ENCODE measurements around the gene CASKIN1.

CASKIN1 gene

DNA sequence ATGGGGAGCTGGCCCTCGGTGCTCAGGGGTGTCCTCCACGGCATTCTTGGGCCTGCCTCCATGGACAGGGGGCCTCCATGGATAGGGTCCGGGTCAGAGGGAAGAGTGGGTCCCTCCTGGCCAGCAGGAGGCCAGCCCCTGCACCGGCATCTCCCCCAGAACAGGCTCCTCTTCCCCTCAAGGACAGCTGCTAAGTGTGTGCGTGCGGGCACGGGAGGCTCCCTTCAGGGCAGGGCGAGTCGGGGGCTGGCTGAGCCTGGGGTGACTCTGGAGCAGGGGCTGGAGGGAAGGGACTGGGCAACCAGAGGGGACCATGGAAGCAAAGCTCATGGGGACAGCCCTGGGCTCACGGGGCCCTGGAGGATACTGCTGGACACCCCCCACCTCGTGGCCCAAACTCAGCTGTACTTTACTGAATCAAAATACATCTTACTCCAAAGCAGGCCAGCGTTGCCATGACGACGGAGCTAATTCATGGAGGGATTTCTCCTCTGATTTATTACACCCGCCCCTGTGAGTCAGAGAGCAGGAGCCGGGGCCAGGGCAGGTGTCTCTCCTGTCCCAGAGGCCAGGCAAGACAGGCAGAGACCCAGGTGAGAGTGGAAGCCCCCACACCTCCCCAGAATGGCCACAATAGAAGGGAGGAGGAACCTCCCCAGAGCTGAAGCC is 2.1 kb downstream of the CASKIN1 start:
- in situ Hi-C loops (cut with HindIII; ENCODE audit: low pct_unique_long_range_greater_than_20kb, low sequenced_read_pairs) = no loop called here
- no peak for TF ChIP-seq JUND (IDR thresholded peaks at IDR 0.05; ENCODE audit: low read depth)
- DNase-seq (ENCODE audit: low read depth in 1 of 2, low spot score in 1 of 2) = no peak

DNA sequence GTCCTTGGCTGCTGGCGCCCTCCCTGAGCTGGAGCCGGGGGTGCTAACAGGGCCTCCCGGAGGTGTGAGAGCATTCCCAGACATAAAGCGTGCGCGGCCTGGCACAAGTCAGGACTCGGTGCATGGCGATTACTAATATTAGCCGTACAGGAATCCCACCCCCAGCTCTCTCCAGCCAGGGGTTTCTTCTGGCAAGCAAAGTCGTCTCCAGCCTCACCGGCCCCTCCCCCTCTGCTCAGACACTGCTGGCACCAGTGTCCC is 5.0 kb downstream of the CASKIN1 start:
- DNase-seq (ENCODE audit: low read depth in 1 of 2, low spot score in 1 of 2) = no peak
- in situ Hi-C loops (cut with HindIII; ENCODE audit: low pct_unique_long_range_greater_than_20kb, low sequenced_read_pairs) = no loop called here
- TF ChIP-seq JUND (IDR thresholded peaks at IDR 0.05; ENCODE audit: low read depth) = no peak

DNA sequence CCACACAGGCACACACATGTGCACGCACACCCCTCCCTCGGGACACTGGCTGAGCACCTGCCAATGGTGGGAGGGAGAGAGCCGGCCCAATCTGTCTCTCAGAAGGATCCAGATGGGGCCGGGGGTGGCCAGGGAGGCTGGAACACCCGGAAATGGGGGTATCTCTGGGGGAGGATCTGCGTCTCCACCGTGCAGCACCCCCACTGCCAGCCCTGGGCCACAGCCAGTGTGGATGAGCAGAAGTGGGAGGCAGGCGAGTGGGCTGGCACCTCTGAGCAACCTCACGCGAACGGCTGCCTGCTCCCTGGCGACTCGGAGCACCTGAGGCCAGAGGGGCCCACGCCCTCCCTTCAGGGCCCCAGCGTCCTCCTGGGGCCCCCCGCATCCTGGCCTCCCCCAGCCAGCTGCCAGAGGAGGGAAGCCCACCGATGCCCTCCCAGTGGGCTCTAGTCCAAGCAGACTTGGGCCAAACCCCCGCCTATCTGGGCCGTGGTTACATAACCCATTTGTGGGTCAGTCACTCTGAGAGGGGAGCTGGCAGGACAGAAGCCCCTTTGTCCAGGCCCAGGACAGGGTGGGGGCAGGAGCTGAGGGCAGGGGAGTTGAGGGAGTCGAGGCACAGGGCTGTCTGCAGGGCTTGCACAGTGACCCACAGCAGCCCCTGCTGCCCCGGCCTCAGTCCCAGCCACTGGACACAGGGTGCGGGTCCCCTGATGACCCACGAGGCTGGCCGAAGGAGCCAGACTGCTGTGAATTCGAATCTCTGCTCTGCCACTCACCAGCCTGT is 5.6 kb downstream of the CASKIN1 start:
- DNase-seq (ENCODE audit: low read depth in 1 of 2, low spot score in 1 of 2) = no peak
- in situ Hi-C loops (cut with HindIII; ENCODE audit: low pct_unique_long_range_greater_than_20kb, low sequenced_read_pairs) = no loop called here
- TF ChIP-seq JUND (IDR thresholded peaks at IDR 0.05; ENCODE audit: low read depth) = no peak

DNA sequence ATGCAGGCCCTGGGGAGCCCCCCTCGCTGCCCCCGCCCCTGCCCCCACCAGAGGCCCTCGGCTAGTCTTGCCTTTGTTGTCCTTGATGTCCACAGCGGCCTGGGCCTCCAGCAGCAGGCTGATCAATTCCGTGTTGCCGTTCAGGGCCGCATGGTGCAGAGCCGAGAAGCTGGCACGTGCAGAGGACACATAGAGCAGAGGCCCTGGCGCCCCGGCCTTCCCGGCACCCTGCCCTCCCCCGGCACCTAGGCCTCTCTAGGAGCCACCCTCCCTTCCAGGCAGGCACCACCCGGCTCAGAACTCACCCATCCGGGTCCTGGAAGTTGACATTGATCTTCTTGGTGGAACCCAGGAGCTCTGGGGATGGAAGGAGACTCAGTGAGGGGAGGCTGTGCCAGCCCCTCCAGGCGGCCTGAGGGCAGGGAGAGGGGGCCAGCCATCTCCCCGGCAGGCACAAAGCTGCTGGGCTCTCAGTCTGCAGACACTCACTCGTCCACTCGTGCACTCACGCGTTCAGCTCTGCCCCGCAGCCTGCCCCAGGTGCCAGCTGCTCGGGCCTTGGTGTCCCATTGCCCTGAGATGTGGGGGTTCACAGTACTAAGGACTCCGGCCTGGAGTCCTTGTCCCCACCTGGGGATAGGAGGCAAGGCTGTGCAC is 6.3 kb downstream of the CASKIN1 start:
- in situ Hi-C loops (cut with HindIII; ENCODE audit: low pct_unique_long_range_greater_than_20kb, low sequenced_read_pairs) = no loop called here
- no peak for DNase-seq (ENCODE audit: low read depth in 1 of 2, low spot score in 1 of 2)
- no peak for TF ChIP-seq JUND (IDR thresholded peaks at IDR 0.05; ENCODE audit: low read depth)

DNA sequence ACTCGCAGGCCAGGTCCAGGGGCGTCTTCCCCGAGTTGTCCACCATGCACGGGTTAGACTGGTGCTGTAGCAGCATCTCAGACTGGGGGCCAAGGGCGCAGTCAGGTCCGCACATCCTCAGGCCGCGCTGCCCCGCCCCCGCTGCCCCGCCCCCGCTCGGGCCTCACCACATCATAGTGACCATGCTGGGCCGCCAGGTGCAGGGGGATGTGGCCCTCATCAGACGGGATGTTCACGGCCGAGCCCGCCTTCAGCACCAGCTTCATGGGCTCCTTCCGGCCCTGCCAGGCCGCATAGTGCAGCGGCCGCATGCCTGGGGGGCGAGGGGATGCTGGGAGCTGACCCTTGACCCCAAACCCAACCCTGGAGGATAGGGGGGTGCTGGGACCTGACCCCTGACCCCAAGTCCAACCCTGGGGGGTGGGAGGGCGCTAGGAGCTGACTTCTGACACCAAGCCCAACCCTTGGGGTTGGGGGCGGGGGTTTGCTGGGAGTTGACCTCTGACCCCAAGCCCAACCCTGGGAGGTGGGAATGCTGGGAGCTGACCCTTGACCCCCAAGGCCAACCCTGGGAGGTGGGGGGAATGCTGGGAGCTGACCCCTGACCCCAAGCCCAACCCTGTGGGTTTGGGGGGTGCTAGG is 7.0 kb downstream of the CASKIN1 start:
- TF ChIP-seq JUND (IDR thresholded peaks at IDR 0.05; ENCODE audit: low read depth) = no peak
- in situ Hi-C loops (cut with HindIII; ENCODE audit: low pct_unique_long_range_greater_than_20kb, low sequenced_read_pairs) = no loop called here
- DNase-seq (ENCODE audit: low read depth in 1 of 2, low spot score in 1 of 2) = no peak

DNA sequence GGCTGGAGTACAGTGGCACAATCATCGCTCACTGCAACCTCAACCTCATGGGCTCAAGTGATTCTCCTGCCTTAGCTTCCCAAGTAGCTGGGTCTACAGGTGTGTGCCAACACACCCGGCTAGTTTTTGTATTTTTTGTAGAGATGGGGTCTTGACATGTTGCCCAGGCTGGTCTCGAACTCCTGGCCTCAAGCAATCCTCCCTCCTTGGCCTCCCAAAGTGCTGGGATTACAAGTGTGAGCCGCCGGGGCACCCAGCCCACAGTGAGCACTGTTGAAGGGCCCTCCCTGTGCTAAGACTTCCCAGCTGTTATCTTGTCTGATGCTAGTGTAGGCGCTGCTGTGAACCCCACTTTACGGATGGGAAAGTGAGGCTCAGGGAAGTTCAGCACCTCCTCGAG is 8.0 kb downstream of the CASKIN1 start:
- TF ChIP-seq JUND (IDR thresholded peaks at IDR 0.05; ENCODE audit: low read depth) = no peak

DNA sequence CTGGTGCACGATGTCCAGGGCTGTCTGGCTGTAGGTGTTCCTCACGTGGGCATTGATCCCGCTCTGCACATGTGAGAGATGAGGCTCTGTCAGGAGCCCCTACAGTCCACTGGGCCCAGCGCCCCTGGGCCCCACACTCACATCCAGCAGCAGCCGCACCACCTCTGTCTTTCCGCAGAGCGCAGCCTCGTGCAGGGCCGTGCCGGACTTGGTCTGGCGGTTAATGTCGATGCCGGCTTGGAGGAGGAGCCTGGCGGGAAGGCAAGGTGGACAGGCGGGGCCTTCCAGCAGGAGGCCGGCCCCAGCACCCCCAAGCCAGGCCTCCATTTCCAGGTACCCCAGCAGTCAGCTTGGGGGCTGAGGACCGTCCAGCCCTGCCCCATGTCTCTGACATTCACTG is 9.2 kb downstream of the CASKIN1 start:
- DNase-seq (ENCODE audit: low read depth in 1 of 2, low spot score in 1 of 2) = no peak
- no peak for TF ChIP-seq JUND (IDR thresholded peaks at IDR 0.05; ENCODE audit: low read depth)
- in situ Hi-C loops (cut with HindIII; ENCODE audit: low pct_unique_long_range_greater_than_20kb, low sequenced_read_pairs) = no loop called here

More for the DNA sequence above, 8.0 kb downstream of the CASKIN1 start:
- DNase-seq (ENCODE audit: low read depth in 1 of 2, low spot score in 1 of 2) = no peak
- in situ Hi-C loops (cut with HindIII; ENCODE audit: low pct_unique_long_range_greater_than_20kb, low sequenced_read_pairs) = no loop called here

DNA sequence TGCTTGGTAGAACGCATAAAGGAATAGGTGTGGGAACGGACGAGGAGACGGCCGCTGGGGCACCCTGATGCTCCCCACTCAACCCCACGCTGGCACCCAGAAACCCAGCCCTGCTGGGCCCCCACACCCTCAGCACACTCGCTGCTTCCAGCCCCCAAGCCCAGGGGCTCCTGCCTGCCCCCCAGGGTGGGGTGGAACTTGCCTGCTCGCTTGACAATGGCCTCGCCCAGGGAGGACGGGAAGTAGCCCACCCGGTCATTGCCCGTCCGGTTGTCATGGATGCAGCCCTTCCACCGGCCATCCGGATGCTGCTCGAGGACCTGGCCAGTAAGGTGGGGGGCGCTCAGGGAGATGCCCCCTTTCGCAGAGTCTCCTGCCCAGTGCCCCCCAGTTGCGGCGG is 9.9 kb downstream of the CASKIN1 start:
- TF ChIP-seq JUND (IDR thresholded peaks at IDR 0.05; ENCODE audit: low read depth) = no peak
- in situ Hi-C loops (cut with HindIII; ENCODE audit: low pct_unique_long_range_greater_than_20kb, low sequenced_read_pairs) = no loop called here
- no peak for DNase-seq (ENCODE audit: low read depth in 1 of 2, low spot score in 1 of 2)

DNA sequence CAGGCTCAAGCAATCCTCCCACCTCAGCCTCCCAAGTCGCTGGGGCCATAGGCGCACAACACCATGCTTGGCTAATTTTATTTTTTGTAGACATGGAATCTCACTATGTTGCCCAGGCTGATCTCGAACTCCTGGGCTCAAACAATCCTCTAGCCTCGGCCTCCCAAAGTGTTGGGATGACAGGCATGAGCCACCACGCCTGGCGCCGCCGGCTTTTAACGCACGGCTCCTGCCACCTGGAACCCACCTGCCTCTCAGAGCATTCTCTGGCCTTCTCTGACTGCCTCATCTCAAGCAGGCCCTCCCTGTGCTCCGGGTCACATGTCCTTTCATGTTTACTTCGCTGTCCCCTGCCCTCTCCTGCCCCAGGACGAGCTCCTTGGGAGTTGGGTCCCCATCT is 10.3 kb downstream of the CASKIN1 start:
- TF ChIP-seq JUND (IDR thresholded peaks at IDR 0.05; ENCODE audit: low read depth) = no peak
- no peak for DNase-seq (ENCODE audit: low read depth in 1 of 2, low spot score in 1 of 2)
- in situ Hi-C loops (cut with HindIII; ENCODE audit: low pct_unique_long_range_greater_than_20kb, low sequenced_read_pairs) = no loop called here

DNA sequence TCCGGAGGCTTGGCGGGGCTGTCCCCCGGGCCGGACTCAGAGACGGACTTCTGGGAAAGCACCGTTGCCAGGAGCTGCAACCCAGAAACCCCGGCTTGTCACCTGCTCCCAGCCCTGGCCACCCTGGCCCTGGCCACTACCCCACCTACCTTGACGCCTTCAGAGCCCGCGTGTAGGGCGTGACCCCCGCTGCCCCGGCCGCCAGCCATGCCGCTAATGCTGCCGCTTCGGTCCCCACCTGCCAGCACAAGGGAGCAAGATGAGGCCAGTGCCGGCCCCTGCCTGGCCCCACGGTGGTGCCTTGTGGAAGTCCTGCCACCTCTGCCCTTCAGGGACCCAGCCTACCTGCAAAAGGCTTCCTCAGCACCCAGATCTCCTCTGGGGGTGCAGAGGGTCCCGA is 11.4 kb downstream of the CASKIN1 start:
- DNase-seq (ENCODE audit: low read depth in 1 of 2, low spot score in 1 of 2) = no peak
- in situ Hi-C loops (cut with HindIII; ENCODE audit: low pct_unique_long_range_greater_than_20kb, low sequenced_read_pairs) = no loop called here
- TF ChIP-seq JUND (IDR thresholded peaks at IDR 0.05; ENCODE audit: low read depth) = no peak

DNA sequence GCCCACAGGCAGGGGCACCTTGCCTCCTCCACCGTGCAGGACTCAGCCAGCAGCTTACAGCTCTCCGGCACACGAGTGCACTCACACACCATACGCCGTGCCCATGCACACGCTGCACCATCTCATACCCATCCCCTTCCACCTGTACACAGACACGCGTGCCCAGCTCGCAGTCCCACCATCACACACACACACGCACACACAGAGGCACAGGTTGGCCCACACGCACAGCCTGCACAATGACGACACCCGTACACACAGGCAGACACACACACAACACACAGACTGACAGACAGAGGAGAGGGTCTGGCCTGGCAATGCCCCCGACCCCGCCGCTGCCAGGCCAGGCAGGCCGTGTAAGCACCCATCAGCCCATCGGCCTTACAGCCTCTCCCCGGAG is 12.1 kb downstream of the CASKIN1 start:
- TF ChIP-seq JUND (IDR thresholded peaks at IDR 0.05; ENCODE audit: low read depth) = no peak
- DNase-seq (ENCODE audit: low read depth in 1 of 2, low spot score in 1 of 2) = no peak
- in situ Hi-C loops (cut with HindIII; ENCODE audit: low pct_unique_long_range_greater_than_20kb, low sequenced_read_pairs) = no loop called here

DNA sequence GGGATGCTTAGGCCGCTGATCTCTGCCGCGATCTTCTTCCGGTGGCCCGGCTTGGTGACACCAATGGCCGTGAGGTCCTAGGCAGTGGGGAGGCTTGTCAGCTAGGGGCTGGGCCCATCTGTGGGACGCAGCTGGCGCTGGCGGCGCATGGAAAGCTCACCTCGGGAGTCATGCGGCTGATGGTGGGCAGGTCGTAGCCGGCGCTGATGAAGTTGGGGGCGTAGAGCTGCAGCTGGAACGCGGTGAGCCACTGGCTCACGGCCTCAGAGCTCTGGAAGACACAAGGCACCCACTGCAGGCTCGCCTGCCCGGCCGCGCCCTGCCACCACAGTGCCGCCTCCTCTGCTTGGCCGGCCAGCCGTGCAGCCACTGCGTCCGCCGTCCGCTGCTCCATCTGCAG is 12.7 kb downstream of the CASKIN1 start:
- TF ChIP-seq JUND (IDR thresholded peaks at IDR 0.05; ENCODE audit: low read depth) = no peak
- DNase-seq (ENCODE audit: low read depth in 1 of 2, low spot score in 1 of 2) = no peak
- in situ Hi-C loops (cut with HindIII; ENCODE audit: low pct_unique_long_range_greater_than_20kb, low sequenced_read_pairs) = no loop called here

DNA sequence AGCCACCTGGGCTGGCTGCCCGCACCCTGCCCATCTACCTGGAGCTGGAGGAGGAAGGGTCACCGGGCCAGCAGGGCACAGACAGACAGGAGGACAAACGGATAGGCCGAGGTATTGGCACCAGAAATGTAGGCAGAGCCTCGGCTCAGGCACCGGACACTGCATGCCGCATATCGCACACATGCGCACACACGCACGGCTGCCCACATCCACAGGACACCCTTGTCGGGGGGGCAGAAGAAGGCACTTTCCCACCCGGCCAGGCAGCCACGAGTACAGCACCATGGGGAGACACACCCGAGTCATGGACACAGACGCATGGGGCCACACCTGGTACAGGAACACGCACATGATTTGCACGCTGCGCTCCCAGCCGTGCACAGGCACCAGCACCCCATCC is 14.5 kb downstream of the CASKIN1 start:
- no peak for DNase-seq (ENCODE audit: low read depth in 1 of 2, low spot score in 1 of 2)

More for the DNA sequence above, 14.5 kb downstream of the CASKIN1 start:
- TF ChIP-seq JUND (IDR thresholded peaks at IDR 0.05; ENCODE audit: low read depth) = no peak
- in situ Hi-C loops (cut with HindIII; ENCODE audit: low pct_unique_long_range_greater_than_20kb, low sequenced_read_pairs) = no loop called here

All from T47D (cell line).